Prostate gland (tissue), 2 donors: ENCODE data around the gene C1orf232.

Experiments used
- CTCF ChIP-seq, 4 experiments: fragments of 200-600 bp in 2 of 4; fragments of 450-650 bp in 2 of 4; sonication (generic) in 2 of 4; IDR thresholded peaks; 1 replicate in 3 of 4; 2 replicates in 1 of 4; pipeline ENCODE4 v1.5.1; 2016 to 2019; ENCODE audit warnings: antibody characterized with exemption in 4 of 4, mild to moderate bottlenecking in 2 of 4, moderate library complexity in 2 of 4
- POLR2A ChIP-seq: fragments of 450-650 bp; IDR thresholded peaks from one replicate; pipeline ENCODE4 v1.6.1; 2016; ENCODE audit warnings: antibody characterized with exemption, mild to moderate bottlenecking
- POLR2AphosphoS5 ChIP-seq: sonication (generic); formaldehyde crosslinking; IDR thresholded peaks from one replicate; pipeline ENCODE4 v1.6.1; 2017; ENCODE audit warnings: antibody characterized with exemption

- TF ChIP-seq CTCF (IDR thresholded peaks at IDR 0.05) = no peak
- no peak for TF ChIP-seq POLR2A
- TF ChIP-seq POLR2AphosphoS5 = no peak
Measured at GRCh38 chr1:26169198-26169554, 413 bp upstream of the C1orf232 start.
